SK-N-SH (cell line): Measurements from ENCODE around the gene CCDC167. TPM values are rescaled to one million over a fixed set of nuclear protein-coding genes. Genes with fewer than 3 reads are reported as not detected.
A peak's percentile ranks its signal among the peaks of the same experiment; 100 is the strongest.
"Not testable (repeated sequence)": the region's sequence is repeated elsewhere in the genome, so short reads cannot be mapped to it uniquely, and the experiment has no call there.

ENCODE experiments used
- CTCF ChIA-PET: fragments of 300-600, 350-600 bp; formaldehyde crosslinking; extraction: SDS; loops from one replicate; lab custom pipeline; 2021; lab: Yijun Ruan, JAX
- POLR2A ChIA-PET: fragments of 350-600 bp; sonication (Branson Sonifier 250); formaldehyde crosslinking; extraction: SDS; loops from one replicate; lab custom pipeline; 2020; ENCODE audit warnings: antibody characterized with exemption, inconsistent platforms; lab: Yijun Ruan, JAX
- DNase-seq: peaks from one replicate; pipeline ENCODE4 v3.0.0; 2012
- H2AFZ ChIP-seq: fragments of 200-600 bp; sonication (generic); 2 replicates; pipeline ENCODE4 v1.8.1; 2016; ENCODE audit warnings: antibody characterized with exemption, mild to moderate bottlenecking, low read depth
- H3F3A ChIP-seq: fragments of 200-600 bp; sonication (generic); replicated peaks from 2 replicates; pipeline ENCODE3; 2016; ENCODE audit warnings: antibody characterized with exemption, mild to moderate bottlenecking; ENCODE audit not compliant: insufficient read depth
- H3K27ac ChIP-seq, 2 experiments: fragments of 200-500 bp in 1 of 2; fragments of 200-600 bp in 1 of 2; sonication (Bioruptor generic) in 1 of 2; sonication (generic), shearing (Covaris generic) in 1 of 2; 2 replicates each; pipeline versions ENCODE4 v1.5.1 to v1.6.1; 2014 to 2016; ENCODE audit warnings: low read depth in 2 of 2, inconsistent platforms in 1 of 2, low read length in 1 of 2, mild to moderate bottlenecking in 1 of 2, mixed read lengths in 1 of 2
- H3K27me3 ChIP-seq: fragments of 200-600 bp; sonication (generic), shearing (Covaris generic); 2 replicates; pipeline ENCODE4 v1.6.1; 2016; ENCODE audit warnings: mixed run types; ENCODE audit not compliant: insufficient read depth
- H3K36me3 ChIP-seq, 2 experiments: fragments of 200-500 bp in 1 of 2; fragments of 200-600 bp in 1 of 2; sonication (Bioruptor generic) in 1 of 2; sonication (generic) in 1 of 2; replicated peaks in 1 of 2; 2 replicates each; pipeline versions ENCODE3 to v1.5.1; 2014 to 2016; ENCODE audit warnings: low read length in 1 of 2, mild to moderate bottlenecking in 1 of 2; ENCODE audit not compliant: insufficient read depth in 2 of 2, control insufficient read depth in 1 of 2
- H3K4me1 ChIP-seq, 2 experiments: fragments of 200-500 bp in 1 of 2; fragments of 200-600 bp in 1 of 2; sonication (Bioruptor generic) in 1 of 2; sonication (generic), shearing (Covaris generic) in 1 of 2; 2 replicates each; pipeline versions ENCODE4 v1.5.1 to v1.6.1; 2014 to 2016; ENCODE audit warnings: low read depth in 1 of 2, low read length in 1 of 2, mixed run types in 1 of 2; ENCODE audit not compliant: insufficient read depth in 2 of 2, control insufficient read depth in 1 of 2
- H3K4me2 ChIP-seq: fragments of 200-600 bp; sonication (generic), shearing (Covaris generic); 2 replicates; pipeline ENCODE4 v1.6.1; 2017; ENCODE audit warnings: mixed run types
- H3K4me3 ChIP-seq, 2 experiments: fragments of 200-500 bp in 1 of 2; fragments of 200-600 bp in 1 of 2; sonication (Bioruptor generic) in 1 of 2; sonication (generic), shearing (Covaris generic) in 1 of 2; 2 replicates each; pipeline versions ENCODE4 v1.5.1 to v1.8.1; 2014 to 2016; ENCODE audit warnings: low read depth in 2 of 2, inconsistent platforms in 1 of 2, low read length in 1 of 2, mild to moderate bottlenecking in 1 of 2, mixed read lengths in 1 of 2, moderate library complexity in 1 of 2
- H3K79me2 ChIP-seq: fragments of 200-600 bp; sonication (generic); 2 replicates; pipeline ENCODE4 v1.8.1; 2017; ENCODE audit warnings: mild to moderate bottlenecking; ENCODE audit not compliant: insufficient read depth
- H3K9ac ChIP-seq: fragments of 200-600 bp; sonication (generic); 2 replicates; pipeline ENCODE4 v1.6.1; 2017; ENCODE audit warnings: mixed run types
- H3K9me2 ChIP-seq: fragments of 200-600 bp; sonication (generic); 2 replicates; pipeline ENCODE4 v1.6.1; 2017; ENCODE audit warnings: mixed run types
- H3K9me3 ChIP-seq: fragments of 200-600 bp; sonication (generic); 2 replicates; pipeline ENCODE4 v1.6.1; 2017; ENCODE audit warnings: mixed run types, mild to moderate bottlenecking, moderate library complexity
- H4K20me1 ChIP-seq: fragments of 200-600 bp; sonication (generic); 2 replicates; pipeline ENCODE4 v1.6.1; 2017; ENCODE audit warnings: mild to moderate bottlenecking, mixed run types; ENCODE audit not compliant: insufficient read depth
- ELF1 ChIP-seq: IDR thresholded peaks from 2 replicates; pipeline ENCODE4 v1.4.0; 2012
- EP300 ChIP-seq, 2 experiments: IDR thresholded peaks; 2 replicates each; pipeline versions ENCODE4 v1.4.0 to v1.6.1; 2012; ENCODE audit warnings: borderline replicate concordance in 1 of 2, low read depth in 1 of 2, low read length in 1 of 2
- MEF2A ChIP-seq: IDR thresholded peaks from 2 replicates; pipeline ENCODE4 v1.4.0; 2012; ENCODE audit warnings: low read depth, borderline replicate concordance
- MXI1 ChIP-seq: IDR thresholded peaks from 2 replicates; pipeline ENCODE4 v1.6.1; 2012; ENCODE audit warnings: mild to moderate bottlenecking, low read depth, low read length, improper control_type of control experiment
- NRF1 ChIP-seq: IDR thresholded peaks from 2 replicates; pipeline ENCODE4 v1.6.1; 2012; ENCODE audit warnings: low read depth, mild to moderate bottlenecking, low read length
- RFX5 ChIP-seq: IDR thresholded peaks from 2 replicates; pipeline ENCODE4 v1.6.1; 2012; ENCODE audit warnings: mild to moderate bottlenecking, improper control_type of control experiment, low read length
- TCF12 ChIP-seq: IDR thresholded peaks from 2 replicates; pipeline ENCODE4 v1.4.0; 2012
- WGBS: methylation state at CpG from one replicate; pipeline ENCODE4 v1.1.6; 2017; ENCODE audit warnings: low lambda C conversion rate; 5-methylcytosine and 5-hydroxymethylcytosine counted together
- polyA plus RNA-seq, 3 experiments: library from polyadenylated mRNA; depleted of rRNA; stranded (reverse); fragments of >200 nt; gene quantifications; 2 replicates each; pipeline ENCODE4 v1.2.3, GENCODE V29; 2012
- TF ChIP-seq, protein P1 (sequence below): IDR thresholded peaks from 2 replicates; pipeline ENCODE4 v1.4.0; 2012; ENCODE audit warnings: low read depth
- TF ChIP-seq, protein P2 (sequence below): IDR thresholded peaks from 2 replicates; pipeline ENCODE4; 2012

The CCDC167 gene
- polyA plus RNA-seq, 1 of the 3 experiments (the other 2 are of a cell fraction), result 49.1 TPM

DNA sequence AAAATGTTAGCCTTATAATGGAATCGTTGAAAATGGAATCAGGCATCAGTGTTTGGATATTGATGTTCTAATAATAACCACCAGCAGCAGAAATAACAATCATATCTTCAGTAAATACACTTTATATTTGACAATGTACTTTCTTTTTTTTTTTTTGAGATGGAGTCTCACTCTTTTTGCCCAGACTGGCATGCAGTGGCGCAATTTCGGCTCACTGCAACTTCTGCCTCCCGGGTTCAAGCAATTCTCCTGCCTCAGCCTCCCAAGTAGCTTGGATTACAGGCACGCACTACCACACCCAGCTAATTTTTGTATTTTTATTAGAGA, 56.5 kb downstream of the CCDC167 start:
- H3F3A ChIP-seq, H3K9me2 ChIP-seq, H3K9ac ChIP-seq, H2AFZ ChIP-seq, H3K27me3 ChIP-seq, CTCF ChIA-PET, H3K4me3 ChIP-seq, H3K4me2 ChIP-seq, DNase-seq, H3K27ac ChIP-seq, H4K20me1 ChIP-seq, H3K4me1 ChIP-seq, H3K9me3 ChIP-seq: not testable (repeated sequence)
- Histone ChIP-seq H3K36me3 (peaks cover 58 to 62% of the 10 kb centered on the region in 2 experiments), H3K79me2 (peaks cover 17% of the 10 kb centered on the region)
- 97% methylated on average over 5 of the region's 5 CpGs for WGBS
- POLR2A ChIA-PET, result interaction anchor here (0.8 to 1.0 kb wide), 2 partner anchors 9 to 34 kb away, joined by 3 to 4 read pairs; no protein-coding TSS in a partner anchor

GRCh38 chr6:37442416-37443215, 57.1 kb downstream of the CCDC167 start:
- CTCF ChIA-PET, result interaction anchor here (1.5 kb wide), 1 partner anchor 11 kb away, joined by 3 read pairs; no protein-coding TSS in a partner anchor
- DNase-seq, result no peak
- no peaks in the 10 kb centered on the region; the same call in 1 of the 2 replicates for H4K20me1 ChIP-seq
- H3K79me2 ChIP-seq, result peaks cover 17% of the 10 kb centered on the region
- H2AFZ ChIP-seq, result no peak overlapping the region
- POLR2A ChIA-PET, result no interaction called here
- peak overlapping the region in 1 of 2 experiments; percentile 28; a peak in 1 of 4 replicates for H3K27ac ChIP-seq
- H3K4me1 ChIP-seq, result peaks cover 0 to 3% of the 10 kb centered on the region in 2 experiments; a peak in 2 of 4 replicates
- peaks cover 3% of the 10 kb centered on the region for H3F3A ChIP-seq
- no peak overlapping the region for H3K4me3 ChIP-seq
- H3K9me3 ChIP-seq, result no peaks in the 10 kb centered on the region
- no peak overlapping the region for H3K9ac ChIP-seq
- no peaks in the 10 kb centered on the region for H3K27me3 ChIP-seq
- 89% methylated on average over 4 of the region's 4 CpGs for WGBS
- no peak overlapping the region for H3K4me2 ChIP-seq
- H3K36me3 ChIP-seq, result peaks cover 56 to 65% of the 10 kb centered on the region in 2 experiments
- H3K9me2 ChIP-seq, result no peaks in the 10 kb centered on the region
- no peak for TF ChIP-seq TCF12
- no peak for TF ChIP-seq MEF2A
- no peak for TF ChIP-seq ELF1
- TF ChIP-seq, protein P1, sequence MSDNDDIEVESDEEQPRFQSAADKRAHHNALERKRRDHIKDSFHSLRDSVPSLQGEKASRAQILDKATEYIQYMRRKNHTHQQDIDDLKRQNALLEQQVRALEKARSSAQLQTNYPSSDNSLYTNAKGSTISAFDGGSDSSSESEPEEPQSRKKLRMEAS, result no peak
- no peak for TF ChIP-seq RFX5

DNA sequence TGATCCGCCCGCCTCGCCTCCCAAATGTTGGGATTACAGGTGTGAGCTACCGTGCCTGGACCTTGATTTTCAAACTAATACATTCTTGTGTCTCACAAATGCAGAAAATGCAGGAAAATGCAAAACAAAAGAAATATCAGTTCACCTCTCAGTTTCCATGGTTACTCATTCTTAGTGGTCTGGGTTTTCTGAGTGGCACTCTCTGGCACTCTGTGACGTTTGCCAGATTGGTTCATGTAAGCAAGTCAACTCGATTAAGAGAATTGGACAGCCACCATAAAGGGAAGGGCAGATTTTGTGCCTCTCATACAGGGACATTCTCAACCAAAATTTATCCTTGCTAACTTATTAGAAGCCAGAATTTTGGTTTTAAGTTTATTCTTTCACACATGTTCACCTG, 58.0 kb downstream of the CCDC167 start:
- WGBS, result 77% methylated on average over 6 of the region's 6 CpGs
- TF ChIP-seq MEF2A (no peak), NRF1 (no peak), MXI1 (no peak), EP300 (IDR thresholded peaks at IDR 0.05; ENCODE audit: borderline replicate concordance in 1 of 2, low read depth in 1 of 2, low read length in 1 of 2) (peak in 1 of 2 experiments; percentile 40; a peak in 1 of 4 replicates)
- TF ChIP-seq, protein P2, sequence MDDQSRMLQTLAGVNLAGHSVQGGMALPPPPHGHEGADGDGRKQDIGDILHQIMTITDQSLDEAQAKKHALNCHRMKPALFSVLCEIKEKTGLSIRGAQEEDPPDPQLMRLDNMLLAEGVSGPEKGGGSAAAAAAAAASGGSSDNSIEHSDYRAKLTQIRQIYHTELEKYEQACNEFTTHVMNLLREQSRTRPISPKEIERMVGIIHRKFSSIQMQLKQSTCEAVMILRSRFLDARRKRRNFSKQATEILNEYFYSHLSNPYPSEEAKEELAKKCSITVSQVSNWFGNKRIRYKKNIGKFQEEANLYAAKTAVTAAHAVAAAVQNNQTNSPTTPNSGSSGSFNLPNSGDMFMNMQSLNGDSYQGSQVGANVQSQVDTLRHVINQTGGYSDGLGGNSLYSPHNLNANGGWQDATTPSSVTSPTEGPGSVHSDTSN, result no peak
- Histone ChIP-seq H3K4me2 (no peak overlapping the region), H3K4me3 (no peak overlapping the region), H3K9me3 (no peaks in the 10 kb centered on the region), H4K20me1 (no peaks in the 10 kb centered on the region; the same call in 1 of the 2 replicates), H3K27ac (peak overlapping the region in 1 of 2 experiments; percentile 37; a peak in 2 of 4 replicates), H3F3A (peaks cover 3% of the 10 kb centered on the region), H3K27me3 (no peaks in the 10 kb centered on the region), H3K4me1 (peaks cover 0 to 3% of the 10 kb centered on the region in 2 experiments; a peak in 2 of 4 replicates), H3K79me2 (peaks cover 20% of the 10 kb centered on the region), H3K9me2 (no peaks in the 10 kb centered on the region), H2AFZ (no peak overlapping the region), H3K9ac (no peak overlapping the region), H3K36me3 (peaks cover 47 to 63% of the 10 kb centered on the region in 2 experiments)
- CTCF ChIA-PET, result interaction anchor here (1.5 kb wide), 1 partner anchor 12 kb away, joined by 3 read pairs; no protein-coding TSS in a partner anchor
- peak; percentile 33 for DNase-seq
- POLR2A ChIA-PET, result interaction anchor here (0.6 kb wide), 1 partner anchor 29 kb away, joined by 3 read pairs; no protein-coding TSS in a partner anchor
